Activated gamma-delta T cell (primary cell): ENCODE measurements around the gene PRODH2.
A peak's percentile ranks its signal among the peaks of the same experiment; 100 is the strongest.

ENCODE experiments used
- DNase-seq: peaks from one replicate; lab custom pipeline; 2025; lab: John Stamatoyannopoulos, UW

PRODH2 gene

GRCh38 chr19:35757749-35758608, 54.7 kb downstream of the PRODH2 start, which contains the start of gene PROSER3:
Gene PROSER3, plus strand, starts transcription at chr19:35758176. Its CDS starts 40 bp downstream, at chr19:35758216.
- peak; percentile 94 for DNase-seq

- no peak for DNase-seq
These were observed 55.4 kb downstream of the PRODH2 start for GRCh38 chr19:35757231-35757748.

- DNase-seq: no peak
These were observed 56.0 kb downstream of the PRODH2 start, which contains the start of gene HSPB6 for GRCh38 chr19:35756377-35757230. Gene HSPB6, minus strand, starts transcription at chr19:35757029. Its CDS starts 21 bp downstream, at chr19:35757008.

- no peak for DNase-seq
These were observed 56.9 kb downstream of the PRODH2 start for GRCh38 chr19:35755550-35756376.

GRCh38 chr19:35755131-35755549, 57.5 kb downstream of the PRODH2 start:
- no peak for DNase-seq

- DNase-seq: no peak
These were observed 58.1 kb downstream of the PRODH2 start for GRCh38 chr19:35754370-35755130.

GRCh38 chr19:35753634-35754369, 58.8 kb downstream of the PRODH2 start:
- no peak for DNase-seq

GRCh38 chr19:35752746-35753350, 59.8 kb downstream of the PRODH2 start:
- DNase-seq: no peak

GRCh38 chr19:35751839-35752745, 60.6 kb downstream of the PRODH2 start:
- no peak for DNase-seq

- no peak for DNase-seq
These were observed 62.5 kb downstream of the PRODH2 start for GRCh38 chr19:35750167-35750566.
